Fibroblast of lung (primary cell): ENCODE data around the gene CGB7. TPM values are rescaled to one million over a fixed set of nuclear protein-coding genes. Genes with fewer than 3 reads are reported as not detected.
"Not testable (repeated sequence)": the region's sequence is repeated elsewhere in the genome, so short reads cannot be mapped to it uniquely, and the experiment has no call there.

Experiments used
- DNase-seq, 2 donors: peaks; one replicate each; pipeline versions ENCODE4 v3.0.0 to v3.0.0-alpha.2; 2010; ENCODE audit warnings: low read depth in 2 of 2
- H2AFZ ChIP-seq: 2 replicates; pipeline ENCODE4 v1.5.1; 2012; ENCODE audit warnings: low read length, control low read depth, inconsistent platforms
- H3K27ac ChIP-seq: 2 replicates; pipeline ENCODE4 v1.5.1; 2011; ENCODE audit warnings: low read length, control low read depth; ENCODE audit not compliant: insufficient read depth
- H3K27me3 ChIP-seq: 2 replicates; pipeline ENCODE4 v1.5.1; 2011; ENCODE audit warnings: mild to moderate bottlenecking, low read length; ENCODE audit not compliant: control insufficient read depth, insufficient read depth
- H3K36me3 ChIP-seq: 2 replicates; pipeline ENCODE4 v1.5.1; 2011; ENCODE audit warnings: low read length; ENCODE audit not compliant: control insufficient read depth, insufficient read depth
- H3K4me1 ChIP-seq: 2 replicates; pipeline ENCODE4 v1.5.1; 2011; ENCODE audit warnings: low read length; ENCODE audit not compliant: control insufficient read depth, insufficient read depth; ENCODE audit errors: extremely low read depth
- H3K4me2 ChIP-seq: 2 replicates; pipeline ENCODE4 v1.5.1; 2011; ENCODE audit warnings: low read length, control low read depth; ENCODE audit not compliant: insufficient read depth; ENCODE audit errors: extremely low read depth
- H3K4me3 ChIP-seq, 4 experiments: fragments of 200-600 bp in 1 of 4; sonication (generic) in 1 of 4; replicated peaks in 1 of 4; 2 replicates each; pipeline ENCODE4 v1.5.1; 2011 to 2016; ENCODE audit warnings: low read length in 4 of 4, low read depth in 3 of 4, mild to moderate bottlenecking in 3 of 4, control low read depth in 2 of 4, inconsistent platforms in 1 of 4, mixed read lengths in 1 of 4; ENCODE audit not compliant: insufficient read depth in 1 of 4; ENCODE audit errors: control extremely low read depth in 1 of 4
- H3K79me2 ChIP-seq: 2 replicates; pipeline ENCODE4 v1.5.1; 2012; ENCODE audit warnings: mild to moderate bottlenecking, low read length, inconsistent platforms; ENCODE audit not compliant: control insufficient read depth, insufficient read depth
- H3K9ac ChIP-seq: 2 replicates; pipeline ENCODE4 v1.5.1; 2011; ENCODE audit warnings: mild to moderate bottlenecking, low read length, control low read depth; ENCODE audit not compliant: insufficient read depth
- H3K9me3 ChIP-seq: 2 replicates; pipeline ENCODE4 v1.5.1; 2012; ENCODE audit warnings: low read depth, low read length; ENCODE audit not compliant: control insufficient read depth, insufficient read depth
- H4K20me1 ChIP-seq: 2 replicates; pipeline ENCODE4 v1.5.1; 2011; ENCODE audit warnings: low read length; ENCODE audit not compliant: control insufficient read depth, insufficient read depth; ENCODE audit errors: extremely low read depth
- EZH2 ChIP-seq: IDR thresholded peaks from 2 replicates; pipeline ENCODE4 v1.5.1; 2012; ENCODE audit warnings: low read length, control low read depth, mild to moderate bottlenecking; ENCODE audit errors: missing control alignments
- polyA plus RNA-seq, 2 donors: library from polyadenylated mRNA; depleted of rRNA in 1 of 2; stranded (reverse) in 1 of 2; unstranded in 1 of 2; fragments of >200 nt; gene quantifications; 2 replicates each; pipeline ENCODE4 v1.2.1, GENCODE V29; 2011 to 2012; ENCODE audit warnings: missing spikeins in 1 of 2
- total RNA-seq: library from RNA; depleted of rRNA; stranded (reverse); fragments of >200 nt; gene quantifications from 2 replicates; pipeline ENCODE4 v1.2.1, GENCODE V29; 2014
- TF ChIP-seq, protein P1 (sequence below), 2 donors: IDR thresholded peaks in 1 of 2; conservative IDR thresholded peaks in 1 of 2; 1 replicate in 1 of 2; 2 replicates in 1 of 2; pipeline ENCODE4 v1.5.1; 2011 to 2012; ENCODE audit warnings: low read length in 2 of 2, control low read depth in 1 of 2, inconsistent platforms in 1 of 2, low read depth in 1 of 2, mild to moderate bottlenecking in 1 of 2

The CGB7 gene
- total and polyA plus RNA-seq, 2 donors (not counting 1 experiment from before 2014, with no cell fraction given): under 0.01 to 0.12 TPM

DNA sequence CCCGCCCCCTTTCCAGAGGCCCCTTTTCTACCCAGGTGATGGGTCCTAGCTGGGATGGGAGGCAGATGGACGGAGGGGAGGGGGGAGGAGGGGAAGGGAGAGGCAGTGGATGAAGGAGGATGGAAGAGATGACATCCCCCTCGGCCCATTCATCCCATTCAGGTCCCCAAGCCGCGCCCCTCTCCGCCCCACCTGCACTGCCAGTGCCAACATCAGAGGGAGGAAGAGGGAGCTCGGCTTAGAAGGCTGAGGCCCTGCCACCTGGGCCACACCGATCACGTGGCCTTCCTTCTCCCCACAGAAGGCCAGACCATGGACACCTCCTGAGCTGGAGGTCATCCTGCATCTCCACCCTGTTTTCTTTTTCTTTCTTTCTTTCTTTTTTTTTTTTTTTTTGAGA lies 28.9 kb downstream of the CGB7 start:
- not testable (repeated sequence) for DNase-seq, H4K20me1 ChIP-seq, H3K27ac ChIP-seq, H3K4me1 ChIP-seq, H2AFZ ChIP-seq, H3K4me2 ChIP-seq, H3K79me2 ChIP-seq, H3K27me3 ChIP-seq, H3K9ac ChIP-seq, H3K9me3 ChIP-seq, H3K4me3 ChIP-seq, H3K36me3 ChIP-seq

DNA sequence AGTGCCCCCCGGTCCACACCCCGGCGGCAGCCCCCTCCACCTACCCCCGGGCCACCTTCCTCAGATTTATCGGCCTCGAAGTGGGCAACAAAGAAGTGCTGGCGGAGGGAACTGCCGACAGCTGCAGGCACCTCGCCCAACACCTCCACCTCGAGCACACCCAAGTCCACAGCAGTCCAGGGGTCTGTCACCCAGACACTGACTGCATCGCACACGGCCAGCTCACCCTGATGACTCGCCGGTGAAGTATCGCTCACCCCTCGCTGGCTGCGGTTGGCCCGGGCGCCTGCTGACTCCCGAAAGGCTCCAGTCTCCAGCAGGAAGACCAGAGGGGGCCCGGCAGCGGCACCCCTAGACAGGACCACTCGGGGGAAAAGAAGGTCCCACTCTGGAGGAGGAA lies 31.9 kb downstream of the CGB7 start:
- H3K27ac ChIP-seq, H3K9ac ChIP-seq, H3K4me3 ChIP-seq, H2AFZ ChIP-seq, H3K36me3 ChIP-seq, H3K79me2 ChIP-seq, H4K20me1 ChIP-seq, H3K27me3 ChIP-seq, DNase-seq, H3K4me1 ChIP-seq, H3K4me2 ChIP-seq, H3K9me3 ChIP-seq: not testable (repeated sequence)

DNA sequence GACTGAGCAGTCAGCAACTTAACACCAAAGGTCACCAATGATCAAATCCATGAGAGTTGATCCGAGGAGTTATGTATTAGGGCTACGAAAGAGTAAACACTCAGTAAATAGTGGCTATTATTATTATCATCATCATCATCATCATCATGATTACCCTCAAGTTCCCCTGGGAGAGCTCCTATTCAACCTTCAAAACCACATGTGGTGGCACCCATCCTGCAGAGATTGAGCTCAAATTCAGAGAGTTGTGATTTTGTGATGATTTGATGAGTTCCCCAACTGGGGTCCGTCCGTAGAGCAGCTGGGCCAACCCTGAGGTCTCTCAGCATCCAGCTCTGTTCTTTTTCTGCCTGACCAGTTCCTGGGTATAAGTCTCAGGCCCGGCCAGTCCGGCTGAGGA lies 32.5 kb downstream of the CGB7 start:
- H3K4me1 ChIP-seq, H4K20me1 ChIP-seq, H3K36me3 ChIP-seq, H3K9me3 ChIP-seq, H3K27ac ChIP-seq, H3K9ac ChIP-seq, H2AFZ ChIP-seq, H3K4me3 ChIP-seq, H3K4me2 ChIP-seq, H3K27me3 ChIP-seq, H3K79me2 ChIP-seq, DNase-seq: not testable (repeated sequence)

DNA sequence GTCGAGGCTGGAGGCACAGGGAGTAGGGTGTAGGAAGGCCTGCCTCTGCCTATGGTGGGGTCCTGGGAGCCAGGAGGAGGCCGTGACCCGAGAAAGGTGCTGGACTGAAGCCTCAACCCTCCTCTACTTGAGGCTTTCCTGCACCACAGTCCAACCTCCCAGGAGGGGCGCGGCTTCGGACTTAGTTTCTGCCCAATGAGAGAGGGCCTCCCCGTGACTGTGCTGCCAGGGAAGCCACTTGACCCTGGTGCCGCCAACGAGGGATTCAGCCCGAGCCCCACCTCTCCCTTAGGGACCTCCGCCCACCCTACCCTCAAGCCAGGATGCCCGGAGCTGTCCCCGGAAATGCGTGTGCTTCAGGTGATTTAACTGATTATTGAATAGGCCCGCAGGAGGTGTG lies 33.3 kb downstream of the CGB7 start, which contains the start of gene CGB3:
TSS of gene CGB3 (minus strand) at position 101 of the 400 bp plus-strand sequence. CDS start 362 bp downstream, outside the sequence.
- H3K9me3 ChIP-seq, H2AFZ ChIP-seq, H3K4me2 ChIP-seq, H3K27ac ChIP-seq, H3K27me3 ChIP-seq, H4K20me1 ChIP-seq, H3K79me2 ChIP-seq, H3K9ac ChIP-seq, H3K4me3 ChIP-seq, H3K4me1 ChIP-seq, H3K36me3 ChIP-seq, DNase-seq: not testable (repeated sequence)

DNA sequence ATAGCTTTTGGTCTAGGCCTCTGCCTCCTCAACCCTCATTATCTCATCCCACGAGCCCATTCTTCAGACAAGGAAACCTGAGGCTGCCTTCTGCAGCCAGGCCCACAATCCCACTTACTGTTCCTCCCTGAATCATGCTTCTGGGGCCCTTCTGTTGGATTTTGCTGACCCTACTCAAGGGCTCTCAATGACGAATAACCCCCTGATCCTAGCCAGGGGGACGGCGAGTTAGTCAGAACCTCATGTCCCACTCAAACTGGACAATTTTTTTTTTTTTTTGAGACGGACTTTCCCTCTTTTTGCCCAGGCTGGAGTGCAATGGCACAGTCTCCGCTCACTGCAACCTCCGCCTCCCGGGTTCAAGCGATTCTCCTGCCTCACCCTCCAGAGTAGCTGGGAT lies 35.4 kb downstream of the CGB7 start:
- Histone ChIP-seq H4K20me1 (no peaks in the 10 kb centered on the region), H3K27ac (no peak overlapping the region), H3K4me3 (no peak overlapping the region), H3K79me2 (no peaks in the 10 kb centered on the region), H2AFZ (no peak overlapping the region), H3K4me2 (no peak overlapping the region), H3K9ac (no peak overlapping the region), H3K36me3 (no peaks in the 10 kb centered on the region), H3K4me1 (peaks cover 2% of the 10 kb centered on the region), H3K27me3 (peaks cover 3% of the 10 kb centered on the region), H3K9me3 (no peaks in the 10 kb centered on the region)
- no peak for DNase-seq
- TF ChIP-seq EZH2: no peak
- TF ChIP-seq, protein P1, sequence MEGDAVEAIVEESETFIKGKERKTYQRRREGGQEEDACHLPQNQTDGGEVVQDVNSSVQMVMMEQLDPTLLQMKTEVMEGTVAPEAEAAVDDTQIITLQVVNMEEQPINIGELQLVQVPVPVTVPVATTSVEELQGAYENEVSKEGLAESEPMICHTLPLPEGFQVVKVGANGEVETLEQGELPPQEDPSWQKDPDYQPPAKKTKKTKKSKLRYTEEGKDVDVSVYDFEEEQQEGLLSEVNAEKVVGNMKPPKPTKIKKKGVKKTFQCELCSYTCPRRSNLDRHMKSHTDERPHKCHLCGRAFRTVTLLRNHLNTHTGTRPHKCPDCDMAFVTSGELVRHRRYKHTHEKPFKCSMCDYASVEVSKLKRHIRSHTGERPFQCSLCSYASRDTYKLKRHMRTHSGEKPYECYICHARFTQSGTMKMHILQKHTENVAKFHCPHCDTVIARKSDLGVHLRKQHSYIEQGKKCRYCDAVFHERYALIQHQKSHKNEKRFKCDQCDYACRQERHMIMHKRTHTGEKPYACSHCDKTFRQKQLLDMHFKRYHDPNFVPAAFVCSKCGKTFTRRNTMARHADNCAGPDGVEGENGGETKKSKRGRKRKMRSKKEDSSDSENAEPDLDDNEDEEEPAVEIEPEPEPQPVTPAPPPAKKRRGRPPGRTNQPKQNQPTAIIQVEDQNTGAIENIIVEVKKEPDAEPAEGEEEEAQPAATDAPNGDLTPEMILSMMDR (conservative IDR thresholded peaks at IDR 0.05 in 1 of 2, IDR thresholded peaks at IDR 0.05 in 1 of 2; ENCODE audit: low read depth in 1 of 2, low read length in 2 of 2): no peak
